CMK (cell line): ENCODE measurements around the gene SECTM1.
"Not testable (repeated sequence)": the region's sequence is repeated elsewhere in the genome, so short reads cannot be mapped to it uniquely, and the experiment has no call there.

ENCODE experiments used
- DNase-seq: peaks from one replicate; pipeline ENCODE4 v3.0.0-alpha.2; 2010; ENCODE audit warnings: low read depth

The SECTM1 gene

DNA sequence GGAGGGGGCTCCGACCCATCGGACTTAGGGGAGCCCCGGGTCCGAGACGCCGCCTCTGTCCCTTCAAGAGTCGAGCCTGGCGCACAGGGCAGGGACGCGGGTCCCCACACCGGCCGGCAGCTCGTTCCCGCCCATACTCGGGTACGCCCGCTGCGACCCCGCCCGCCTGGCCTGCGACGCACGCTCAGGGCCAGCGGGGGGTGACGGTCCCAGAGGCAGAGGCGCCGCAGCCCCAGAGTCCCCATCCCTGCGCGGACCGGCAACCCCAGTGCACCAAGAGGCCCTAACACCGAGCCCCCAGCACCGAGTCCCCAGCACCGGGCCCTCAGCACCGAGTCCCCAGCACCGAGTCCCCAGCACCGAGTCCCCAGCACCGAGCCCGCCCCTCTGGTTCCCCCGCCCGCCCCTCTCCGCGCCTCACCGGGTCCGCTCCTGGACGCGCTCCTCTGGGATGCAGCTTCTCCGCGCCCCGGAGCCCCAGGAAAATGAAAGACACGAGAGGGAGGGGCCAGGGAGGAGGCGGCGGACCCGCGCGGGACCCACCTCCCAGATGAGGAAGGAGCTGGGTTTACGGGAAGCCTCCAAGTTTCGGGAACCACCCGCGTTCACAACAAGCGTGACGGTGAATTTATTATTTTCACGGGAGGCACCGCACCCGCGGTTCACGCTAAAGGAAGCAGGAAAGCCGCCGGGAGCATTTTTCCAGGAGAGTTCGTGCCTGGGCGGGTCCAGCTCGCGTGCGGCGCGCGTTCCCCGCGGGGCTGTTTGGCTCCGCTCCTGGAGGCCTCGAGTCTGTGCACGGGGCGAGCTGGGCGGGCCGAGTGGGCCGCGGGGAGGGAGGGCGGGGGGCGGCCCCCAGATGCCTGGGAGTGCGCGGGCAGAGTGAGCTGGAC, at the start of gene SECTM1:
Gene SECTM1, minus strand, starts transcription at position 488 of the 893 bp plus-strand sequence. CDS start 6,526 bp downstream, outside the sequence.
- no peak for DNase-seq

DNA sequence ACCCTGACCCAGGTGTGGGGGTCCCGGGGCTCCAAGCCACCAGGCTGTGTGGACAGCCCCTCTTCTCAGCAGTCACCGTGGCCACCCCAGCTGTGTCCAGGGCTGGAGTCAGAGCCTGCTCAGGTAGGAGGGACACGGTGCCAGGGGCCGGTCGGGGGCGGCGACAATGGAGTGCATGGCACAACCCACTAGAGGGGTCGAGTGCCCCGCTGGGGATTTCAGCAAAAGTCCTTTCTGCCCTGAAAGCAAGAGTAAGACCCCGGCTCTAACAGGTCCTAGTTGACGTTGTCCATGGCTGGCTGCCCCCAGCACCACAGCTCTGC, 49.3 kb upstream of the SECTM1 start:
- no peak for DNase-seq

GRCh38 chr17:82382220-82382932, 48.8 kb upstream of the SECTM1 start:
- not testable (repeated sequence) for DNase-seq

GRCh38 chr17:82381703-82382009, 48.1 kb upstream of the SECTM1 start:
- not testable (repeated sequence) for DNase-seq

DNA sequence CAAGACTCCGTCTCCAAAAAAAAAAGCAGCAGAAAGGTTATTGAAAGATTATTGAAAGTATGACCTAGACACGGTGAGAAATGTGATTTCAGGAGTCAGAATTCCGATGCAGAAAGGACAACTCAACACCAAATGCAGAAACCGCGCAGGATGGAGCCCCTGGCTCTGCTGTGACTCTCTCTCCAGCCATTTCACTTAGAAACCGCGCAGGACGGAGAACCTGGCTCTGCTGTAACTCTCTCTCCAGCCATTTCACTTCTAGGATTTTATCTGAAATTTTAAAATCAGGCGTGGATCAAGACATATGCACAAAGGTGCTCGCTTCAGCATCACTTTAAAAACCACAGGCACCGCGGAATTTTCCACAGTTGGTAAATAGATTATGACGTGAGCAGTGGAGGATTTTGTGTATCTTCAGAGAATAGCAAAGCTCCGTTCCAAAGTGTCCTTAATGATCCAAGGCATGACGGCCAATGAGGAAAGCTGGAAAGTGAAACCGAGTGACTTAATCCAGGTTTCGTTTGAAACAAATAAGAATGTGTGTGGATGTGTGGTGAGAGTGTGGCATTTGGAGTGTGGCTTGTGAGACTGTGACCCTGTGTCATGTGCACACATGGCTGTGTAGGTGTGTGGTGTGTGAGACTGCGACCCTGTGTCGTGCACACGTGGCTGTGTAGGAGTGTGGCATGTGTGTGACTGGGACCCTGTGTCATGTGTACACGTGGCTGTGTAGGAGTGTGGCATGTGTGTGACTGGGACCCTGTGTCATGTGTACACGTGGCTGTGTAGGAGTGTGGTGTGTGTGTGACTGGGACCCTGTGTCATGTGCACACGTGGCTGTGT, 47.5 kb upstream of the SECTM1 start:
- DNase-seq: no peak

- DNase-seq: no peak
These were observed 45.1 kb upstream of the SECTM1 start for GRCh38 chr17:82378741-82379021.

GRCh38 chr17:82377924-82378740, 44.6 kb upstream of the SECTM1 start:
- no peak for DNase-seq

DNA sequence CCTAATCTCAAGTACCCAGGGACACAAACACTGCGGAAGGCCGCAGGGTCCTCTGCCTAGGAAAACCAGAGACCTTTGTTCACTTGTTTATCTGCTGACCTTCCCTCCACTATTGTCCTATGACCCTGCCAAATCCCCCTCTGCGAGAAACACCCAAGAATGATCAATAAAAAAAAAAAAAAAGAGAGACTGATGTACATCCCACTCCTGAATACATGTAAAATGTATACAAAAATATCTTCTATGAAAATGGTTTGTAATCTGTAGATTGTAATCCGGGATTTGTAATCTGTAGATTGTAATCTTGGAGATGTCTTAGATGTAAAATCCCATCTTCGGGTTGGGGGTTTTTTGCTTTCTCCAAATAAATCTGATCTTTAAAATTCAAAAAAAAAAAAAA, 43.7 kb upstream of the SECTM1 start:
- not testable (repeated sequence) for DNase-seq

DNA sequence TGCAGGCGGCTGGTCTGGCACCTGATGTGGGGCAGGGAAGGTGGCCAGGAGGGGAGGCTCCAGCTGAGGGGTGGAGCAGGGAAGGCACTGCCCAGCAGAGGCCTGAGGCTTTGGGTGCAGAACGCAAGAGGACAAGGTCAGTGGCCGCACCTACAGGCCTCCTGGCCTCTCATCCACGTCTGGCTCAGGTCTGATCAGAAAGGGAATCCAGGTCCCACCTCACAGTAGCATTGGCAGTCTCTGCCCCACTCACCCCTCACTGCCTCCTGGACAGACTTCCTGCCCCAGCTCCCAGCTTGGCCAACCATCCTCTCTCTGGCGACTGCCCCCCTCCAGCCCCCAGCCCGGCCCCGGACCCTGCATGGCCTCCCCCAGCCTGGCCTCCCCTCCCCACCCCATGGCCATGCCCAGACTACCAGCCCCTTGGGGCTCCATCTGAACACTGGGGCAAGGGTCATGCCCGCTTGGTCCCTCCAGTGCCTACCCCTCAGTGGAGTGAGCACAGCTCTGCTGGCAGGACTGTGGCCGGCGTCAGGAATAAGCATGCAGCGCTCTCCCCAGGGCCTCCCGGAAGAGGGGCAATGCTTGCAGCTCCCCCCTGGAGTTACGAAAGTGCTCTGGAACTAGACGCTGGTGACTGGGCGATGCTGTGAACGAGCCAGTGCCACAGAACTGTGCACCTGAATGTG, 42.6 kb upstream of the SECTM1 start:
- no peak for DNase-seq

- no peak for DNase-seq
These were observed 41.9 kb upstream of the SECTM1 start for GRCh38 chr17:82375359-82376041.

- DNase-seq: no peak
These were observed 41.2 kb upstream of the SECTM1 start for GRCh38 chr17:82374626-82375331.

GRCh38 chr17:82373731-82374625, 40.4 kb upstream of the SECTM1 start:
- DNase-seq: no peak

DNA sequence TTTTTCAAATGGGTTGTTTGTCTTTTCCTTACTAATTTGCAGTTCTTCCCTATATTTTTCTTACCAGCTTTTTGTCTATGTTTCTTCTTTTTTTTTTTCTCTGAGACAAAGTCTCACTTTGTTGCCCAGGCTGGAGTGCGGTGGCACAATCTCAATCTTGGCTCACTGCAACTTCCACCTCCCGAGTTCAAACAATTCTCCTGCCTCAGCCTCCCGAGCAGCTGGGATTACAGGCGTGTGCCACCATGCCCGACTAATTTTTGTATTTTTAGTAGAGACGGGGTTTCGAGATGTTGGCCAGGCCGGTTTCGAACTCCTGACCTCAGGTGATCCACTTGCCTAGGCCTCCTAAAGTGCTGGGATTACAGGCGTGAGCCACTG, 39.5 kb upstream of the SECTM1 start:
- not testable (repeated sequence) for DNase-seq

- DNase-seq: no peak
These were observed 38.9 kb upstream of the SECTM1 start for GRCh38 chr17:82372249-82373071.

GRCh38 chr17:82371333-82372248, 38.0 kb upstream of the SECTM1 start, which contains the start of gene UTS2R:
Gene UTS2R (plus strand): TSS chr17:82371765. CDS start chr17:82374325, 2,560 bp downstream.
- no peak for DNase-seq

DNA sequence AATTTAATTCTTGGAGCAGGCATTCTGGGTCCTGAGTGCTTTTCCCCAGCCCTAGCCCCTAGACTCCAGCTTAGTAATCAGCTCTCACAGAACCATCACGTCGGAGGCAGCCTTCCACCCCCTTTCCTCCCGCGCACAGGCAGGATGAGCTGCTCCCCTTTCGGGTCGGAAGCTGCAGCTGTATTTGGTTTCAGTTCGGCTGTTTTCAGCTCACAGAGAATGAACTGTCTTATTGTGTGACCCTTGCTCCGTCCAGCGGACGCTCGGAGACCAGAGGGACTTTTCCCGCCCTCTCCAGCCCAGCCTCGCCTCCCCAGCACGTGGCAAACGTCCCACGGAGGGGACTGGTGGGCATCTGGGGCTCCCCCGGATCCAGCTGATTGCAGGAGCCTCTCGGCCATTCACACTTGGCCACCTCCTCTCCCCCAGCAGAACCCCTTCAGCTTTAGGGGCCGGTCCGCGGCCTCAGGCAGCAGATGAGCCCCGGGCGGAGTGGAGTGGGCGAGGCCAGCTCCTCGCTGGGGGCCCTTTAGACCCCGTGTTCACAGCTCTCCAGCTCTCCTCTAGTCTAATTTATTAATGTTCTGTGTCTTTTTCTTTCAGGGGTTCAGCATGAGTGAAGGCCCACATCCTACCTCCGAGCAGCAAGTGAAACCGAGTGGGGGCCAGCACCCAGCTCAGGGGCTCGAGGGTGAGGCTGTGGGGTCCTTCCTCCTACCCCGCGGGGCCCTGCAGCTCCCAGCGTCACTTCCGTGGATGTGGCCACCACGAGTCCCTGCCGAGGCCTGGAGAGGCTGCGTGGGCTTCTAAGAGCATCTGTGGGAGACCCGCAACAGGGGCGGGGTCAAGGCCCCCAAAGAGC, 37.1 kb upstream of the SECTM1 start:
- DNase-seq: no peak
